Bone marrow (tissue), 2 donors: ENCODE results near the gene EEF1A1.
"Not testable (repeated sequence)": the region's sequence is repeated elsewhere in the genome, so short reads cannot be mapped to it uniquely, and the experiment has no call there.

ENCODE experiments used
- DNase-seq, 2 donors: peaks; one replicate each; lab custom pipeline; 2025; lab: John Stamatoyannopoulos, UW

The EEF1A1 gene

DNA sequence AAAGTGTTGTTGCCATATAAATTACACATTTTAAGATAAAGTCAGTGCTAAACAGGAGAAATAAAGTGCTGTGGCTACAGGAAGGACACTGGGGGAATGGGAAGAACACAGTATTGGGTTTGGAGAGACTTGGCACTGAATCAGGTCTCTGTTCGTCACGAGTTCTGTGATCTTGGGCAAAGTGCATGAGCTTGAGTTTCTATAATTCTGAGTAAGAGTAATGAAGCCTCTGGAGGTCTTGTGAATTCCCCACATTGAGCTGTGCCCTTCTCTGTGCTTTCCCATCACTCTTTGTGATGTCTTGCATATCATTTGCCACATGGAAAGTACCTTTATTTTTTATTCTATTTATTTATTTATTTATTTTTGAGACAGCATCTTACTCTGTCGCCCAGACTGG, 16.8 kb upstream of the EEF1A1 start:
- DNase-seq, result no peak

GRCh38 chr6:73534628-73535027, 13.8 kb upstream of the EEF1A1 start:
- no peak for DNase-seq

GRCh38 chr6:73532293-73532692, 11.5 kb upstream of the EEF1A1 start:
- DNase-seq, result no peak

DNA sequence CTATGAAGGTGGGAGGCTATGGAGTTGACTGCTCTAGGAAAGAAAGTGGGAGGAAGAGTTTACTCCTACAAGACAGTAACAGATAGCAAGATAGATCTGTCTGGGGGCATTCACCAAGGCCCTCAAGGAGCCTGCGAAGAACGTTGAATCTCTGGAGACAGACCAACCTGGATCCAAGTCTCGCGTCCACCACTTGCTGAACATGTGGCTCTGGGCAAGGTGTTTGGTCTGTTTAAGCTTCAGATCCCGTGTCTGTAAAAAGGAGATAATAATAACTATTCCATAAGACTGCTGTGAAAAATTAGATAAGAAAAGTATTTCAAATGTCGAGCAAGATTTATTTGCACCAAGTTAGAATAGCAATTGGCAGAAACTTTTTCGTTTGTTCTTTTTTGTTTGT, 8.1 kb upstream of the EEF1A1 start:
- no peak for DNase-seq

- no peak for DNase-seq
These were observed 4.9 kb upstream of the EEF1A1 start for GRCh38 chr6:73525546-73526330.

DNA sequence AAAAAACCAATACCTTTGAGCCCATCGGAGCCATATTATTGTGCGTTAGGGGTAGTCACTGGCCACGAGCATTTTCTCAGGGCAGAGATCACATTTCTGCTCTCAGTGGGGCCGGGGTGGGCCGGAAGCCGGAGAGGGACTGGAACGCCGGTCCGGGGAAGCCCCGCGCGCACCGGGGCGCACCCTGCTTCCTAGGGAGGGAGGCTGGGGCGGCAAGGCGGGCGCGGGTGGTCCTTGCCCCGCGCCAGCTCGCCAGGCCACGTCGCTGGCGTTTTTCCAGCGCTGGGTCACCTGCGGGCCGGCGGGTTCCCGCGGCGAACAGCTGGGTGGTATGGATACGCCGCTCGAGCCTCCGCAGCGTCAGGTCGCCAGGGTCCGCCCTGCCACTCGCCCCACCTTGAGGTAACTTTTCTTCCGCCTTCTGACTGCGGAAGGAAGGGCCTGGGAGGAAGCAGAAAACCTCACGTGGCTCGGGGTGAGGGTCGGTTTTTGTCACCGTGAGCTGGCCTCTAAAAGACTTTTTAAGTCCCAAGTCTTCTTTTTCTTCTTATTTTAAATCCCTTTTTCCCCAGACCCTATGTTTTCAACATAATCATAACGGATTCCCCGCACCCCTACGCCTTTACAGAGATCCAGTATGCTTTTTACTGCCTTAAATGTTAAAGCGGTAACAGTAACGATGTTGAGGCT, 2.7 kb upstream of the EEF1A1 start:
- DNase-seq, result peak; percentile 17 to 57

DNA sequence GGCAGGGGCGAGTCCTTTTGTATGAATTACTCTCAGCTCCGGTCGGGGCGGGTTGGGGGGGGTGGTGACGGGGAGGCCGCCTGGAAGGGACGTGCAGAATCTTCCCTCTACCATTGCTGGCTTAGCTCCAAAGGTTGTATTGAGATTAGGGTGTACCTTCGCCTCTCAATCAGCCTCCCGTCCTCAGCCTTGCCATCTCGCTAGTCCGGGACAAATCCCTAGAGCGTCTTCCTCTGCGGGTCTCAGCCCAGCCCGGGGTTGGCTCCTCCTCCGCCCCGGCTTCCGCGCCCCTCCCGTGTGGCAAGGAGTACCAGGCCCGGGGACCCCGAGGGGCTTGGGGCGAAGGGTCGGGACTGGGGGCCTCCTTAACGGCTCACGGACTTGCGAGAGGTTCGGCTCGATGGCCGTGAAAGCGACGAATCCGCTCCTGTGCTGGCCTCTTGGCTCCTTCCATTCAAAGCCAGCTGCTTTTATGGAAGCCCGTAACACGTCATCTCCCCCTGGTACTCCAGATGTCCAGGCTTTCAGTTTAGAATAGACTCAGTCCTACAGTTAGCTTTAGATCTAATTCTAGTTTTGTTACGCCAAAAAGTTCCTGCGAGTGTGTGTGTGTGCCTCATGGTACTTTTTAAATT, 636 bp upstream of the EEF1A1 start:
- DNase-seq, result peak; percentile 72 to 97

GRCh38 chr6:73519926-73520687, 725 bp downstream of the EEF1A1 start:
- peak; percentile 72 to 80 for DNase-seq

DNA sequence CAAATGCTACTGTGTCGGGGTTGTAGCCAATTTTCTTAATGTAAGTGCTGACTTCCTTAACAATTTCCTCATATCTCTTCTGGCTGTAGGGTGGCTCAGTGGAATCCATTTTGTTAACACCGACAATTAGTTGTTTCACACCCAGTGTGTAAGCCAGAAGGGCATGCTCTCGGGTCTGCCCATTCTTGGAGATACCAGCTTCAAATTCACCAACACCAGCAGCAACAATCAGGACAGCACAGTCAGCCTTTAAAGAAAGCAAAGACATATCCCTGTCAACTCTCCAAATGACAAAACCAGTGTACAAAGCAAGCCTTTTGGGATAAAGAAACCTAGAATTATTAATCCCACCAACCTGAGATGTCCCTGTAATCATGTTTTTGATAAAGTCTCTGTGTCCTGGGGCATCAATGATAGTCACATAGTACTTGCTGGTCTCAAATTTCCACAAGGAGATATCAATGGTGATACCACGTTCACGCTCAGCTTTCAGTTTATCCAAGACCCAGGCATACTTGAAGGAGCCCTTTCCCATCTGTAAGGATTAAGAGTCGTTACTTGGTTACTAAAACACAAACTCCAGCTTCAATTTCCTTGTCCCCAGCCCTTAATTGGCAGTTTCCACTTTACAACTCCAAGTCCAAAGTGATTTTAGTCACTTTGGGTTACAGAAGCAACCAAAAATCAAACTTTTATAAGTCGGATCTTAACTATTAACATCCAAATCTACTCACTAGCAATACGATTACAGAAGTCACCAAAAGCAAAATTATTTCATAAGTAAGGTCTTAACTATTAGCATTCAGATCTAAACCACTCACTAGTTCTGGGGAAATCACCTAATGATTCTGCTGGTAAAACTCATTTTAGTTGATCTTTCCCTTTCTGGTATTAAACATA, 1.6 kb downstream of the EEF1A1 start:
- DNase-seq, result not testable (repeated sequence)

DNA sequence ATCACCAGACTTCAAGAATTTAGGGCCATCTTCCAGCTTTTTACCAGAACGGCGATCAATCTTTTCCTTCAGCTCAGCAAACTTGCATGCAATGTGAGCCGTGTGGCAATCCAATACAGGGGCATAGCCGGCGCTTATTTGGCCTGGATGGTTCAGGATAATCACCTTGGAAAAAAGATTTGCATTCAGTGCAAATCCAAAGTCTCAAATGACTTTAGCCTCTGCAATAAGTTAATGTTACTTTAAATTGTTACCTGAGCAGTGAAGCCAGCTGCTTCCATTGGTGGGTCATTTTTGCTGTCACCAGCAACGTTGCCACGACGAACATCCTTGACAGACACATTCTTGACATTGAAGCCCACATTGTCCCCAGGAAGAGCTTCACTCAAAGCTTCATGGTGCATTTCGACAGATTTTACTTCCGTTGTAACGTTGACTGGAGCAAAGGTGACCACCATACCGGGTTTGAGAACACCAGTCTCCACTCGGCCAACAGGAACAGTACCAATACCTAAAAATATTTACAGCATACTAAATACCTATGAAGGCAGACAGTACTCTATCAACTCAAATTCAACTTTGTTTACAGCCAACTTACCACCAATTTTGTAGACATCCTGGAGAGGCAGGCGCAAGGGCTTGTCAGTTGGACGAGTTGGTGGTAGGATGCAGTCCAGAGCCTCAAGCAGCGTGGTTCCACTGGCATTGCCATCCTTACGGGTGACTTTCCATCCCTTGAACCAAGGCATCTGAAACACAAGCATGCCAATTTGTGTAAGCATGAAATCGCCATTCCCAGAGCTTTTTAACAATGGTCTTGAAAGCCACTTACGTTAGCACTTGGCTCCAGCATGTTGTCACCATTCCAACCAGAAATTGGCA, 2.5 kb downstream of the EEF1A1 start:
- not testable (repeated sequence) for DNase-seq

GRCh38 chr6:73516514-73517489, 4.0 kb downstream of the EEF1A1 start:
- no peak for DNase-seq

GRCh38 chr6:73515204-73515655, 5.6 kb downstream of the EEF1A1 start:
- no peak for DNase-seq

DNA sequence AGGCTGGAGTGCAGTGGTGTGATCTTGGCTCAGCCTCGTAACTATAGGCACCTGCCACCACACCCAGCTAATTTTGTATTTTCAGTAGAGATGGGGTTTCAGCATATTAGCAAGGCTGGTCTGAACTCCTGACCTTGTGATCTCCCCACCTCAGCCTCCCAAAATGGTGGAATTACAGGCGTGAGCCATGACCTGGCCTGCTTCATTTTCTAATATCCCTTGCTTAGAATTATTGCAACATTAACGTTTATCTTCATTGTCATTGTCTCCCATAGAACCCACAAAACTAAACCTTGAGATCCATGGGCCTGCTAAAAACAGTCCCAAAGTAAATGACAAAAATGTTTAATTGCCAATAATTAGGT, 6.1 kb downstream of the EEF1A1 start:
- DNase-seq, result no peak

DNA sequence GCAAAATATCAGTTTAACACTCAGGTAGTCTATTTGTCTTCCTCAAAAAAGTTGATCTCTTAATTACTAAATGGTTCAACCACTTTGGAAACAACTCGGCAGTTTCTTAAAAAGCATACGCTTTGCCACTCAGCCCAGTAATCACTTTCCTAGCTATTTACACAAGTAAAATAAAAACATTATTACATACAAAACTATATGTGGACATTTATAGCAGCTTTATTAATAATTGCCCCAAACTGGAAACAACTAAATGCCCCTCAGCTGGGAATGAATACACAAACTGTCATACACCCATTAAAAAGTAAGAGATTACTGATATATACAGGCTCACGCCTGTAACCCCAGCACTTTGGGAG, 7.4 kb downstream of the EEF1A1 start:
- DNase-seq, result no peak

GRCh38 chr6:73511796-73512195, 9.0 kb downstream of the EEF1A1 start:
- DNase-seq, result no peak

GRCh38 chr6:73509851-73510250, 11.0 kb downstream of the EEF1A1 start:
- no peak for DNase-seq

- no peak for DNase-seq
These were observed 12.1 kb downstream of the EEF1A1 start for GRCh38 chr6:73508776-73509175.

GRCh38 chr6:73506246-73506645, 14.6 kb downstream of the EEF1A1 start:
- no peak for DNase-seq

DNA sequence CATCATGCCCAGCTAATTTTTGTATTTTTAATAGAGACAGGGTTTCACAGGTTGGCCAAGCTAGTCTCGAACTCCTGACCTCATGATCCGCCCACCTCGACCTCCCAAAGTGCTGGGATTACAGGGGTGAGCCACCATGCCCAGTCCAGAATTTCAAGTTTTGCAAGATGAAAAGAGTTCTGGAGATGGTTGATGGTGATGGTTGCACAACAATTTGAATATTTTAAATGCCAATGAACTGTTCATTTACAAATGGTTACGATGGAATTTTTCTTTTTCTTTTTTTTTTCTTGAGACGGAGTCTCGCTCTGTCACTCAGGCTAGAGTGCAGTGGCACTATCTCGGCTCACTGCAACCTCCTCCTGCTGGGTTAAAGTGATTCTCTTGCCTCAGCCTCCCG, 15.1 kb downstream of the EEF1A1 start:
- DNase-seq, result not testable (repeated sequence)
